ENCODE measurements around the gene SLC4A2. TPM values are rescaled to one million over a fixed set of nuclear protein-coding genes. Genes with fewer than 3 reads are reported as not detected.

The SLC4A2 gene
- total and polyA plus RNA-seq, 2 of the 8 experiments (the other 6 are each of a cell fraction or from before 2014, with no cell fraction given), result 72.6 to 147 TPM

DNA sequence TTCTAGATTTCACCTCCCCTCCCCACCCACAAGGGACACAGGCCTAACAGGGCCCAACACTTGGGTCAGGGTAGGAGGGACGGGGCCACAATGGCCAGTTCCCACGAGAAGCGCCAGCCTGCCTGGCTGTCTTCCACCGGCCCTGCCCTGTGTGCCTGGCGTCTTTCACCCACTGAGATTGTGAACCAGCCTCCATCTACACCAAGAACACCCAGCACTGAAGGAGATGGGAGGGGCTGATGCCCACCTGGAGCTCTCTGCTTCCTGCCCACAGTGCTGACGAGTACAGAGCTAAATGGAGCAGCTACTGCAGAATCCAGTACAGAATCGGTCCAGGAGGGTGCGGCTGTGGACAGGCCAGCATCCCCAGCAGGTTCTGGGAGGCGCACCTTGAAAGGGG is 13.4 kb upstream of the SLC4A2 start:
- H3K79me2 ChIP-seq (ENCODE audit: control insufficient read depth in 1 of 2, insufficient read depth in 2 of 2, low read length in 2 of 2), result no peaks in the 10 kb centered on the region
- H3K79me1 ChIP-seq (ENCODE audit: low read depth, low read length), result no peaks in the 10 kb centered on the region
- ChIA-PET CTCF (ENCODE audit: partially characterized antibody) (interaction anchor here (1.1 to 3.5 kb wide), 5 partner anchors 11 to 65 kb away, joined by 3 to 20 read pairs (median 8); partner anchors contain the start of gene CDK5), POLR2A (ENCODE audit: partially characterized antibody) (interaction anchor here (0.9 kb wide), 1 partner anchor 42 kb away, joined by 3 read pairs; no protein-coding TSS in a partner anchor)
- H2BK20ac ChIP-seq (ENCODE audit: low read length), result no peak overlapping the region
- H3K27me3 ChIP-seq (replicated peaks in 1 of 4; ENCODE audit: control insufficient read depth in 3 of 4, extremely low read depth in 1 of 4, insufficient read depth in 3 of 4, low read length in 3 of 4), result peaks cover 4 to 26% (median 17%) of the 10 kb centered on the region in 4 experiments
- no peak overlapping the region for H3K27ac ChIP-seq (ENCODE audit: low read depth, low read length)
- DNase-seq (ENCODE audit: low read depth in 1 of 2, low spot score in 2 of 2), result no peak
- no peaks in the 10 kb centered on the region for H3K9me3 ChIP-seq (ENCODE audit: insufficient read depth in 2 of 2, low read depth in 1 of 2, low read length in 1 of 2)
- H3K56ac ChIP-seq (replicated peaks; ENCODE audit: insufficient read length, low read depth, low read length), result no peak overlapping the region
- no peak overlapping the region for H2BK120ac ChIP-seq (replicated peaks; ENCODE audit: low read depth, low read length)
- 84% methylated on average over 9 of the region's 9 CpGs; no CpG with 5 or more reads in 1 of the 2 experiments for WGBS, 2 experiments (ENCODE audit: extremely low coverage in 1 of 2, insufficient coverage in 1 of 2, insufficient read length in 1 of 2, insufficient replicate concordance in 2 of 2, low coverage in 1 of 2, low lambda C conversion rate in 2 of 2, missing lambda C conversion rate in 1 of 2)
- no peak overlapping the region for H2AFZ ChIP-seq (ENCODE audit: low read length)
- no peak overlapping the region for H2BK5ac ChIP-seq (ENCODE audit: low read depth, low read length)
- H3K23ac ChIP-seq (ENCODE audit: insufficient read length), result no peak overlapping the region
- peaks cover 0 to 6% (median 3%) of the 10 kb centered on the region in 4 experiments; a peak in 3 of 7 replicates for H3K4me1 ChIP-seq (replicated peaks in 1 of 4; ENCODE audit: control insufficient read depth in 3 of 4, insufficient read depth in 4 of 4, low read length in 3 of 4)
- H2BK15ac ChIP-seq (ENCODE audit: low read length), result no peak overlapping the region
- no peak overlapping the region for H3K18ac ChIP-seq (ENCODE audit: extremely low read depth, low read length)
- H3K9ac ChIP-seq (replicated peaks in 1 of 4; ENCODE audit: extremely low read depth in 1 of 4, low read depth in 3 of 4, low read length in 3 of 4), result no peak overlapping the region
- no peak for FAIRE-seq
- no peak overlapping the region for H4K91ac ChIP-seq (replicated peaks; ENCODE audit: insufficient read length, low read length)
- no peak overlapping the region for H2BK12ac ChIP-seq (ENCODE audit: low read depth, low read length)
- no peak overlapping the region for H4K8ac ChIP-seq (ENCODE audit: extremely low read depth, insufficient read depth, low read length)
- H3K4me2 ChIP-seq (ENCODE audit: insufficient read depth in 1 of 2, low read depth in 2 of 2, low read length in 2 of 2), result no peak overlapping the region
- no peaks in the 10 kb centered on the region for H3K36me3 ChIP-seq (ENCODE audit: control insufficient read depth in 2 of 4, insufficient read depth in 4 of 4, low read length in 3 of 4)
- peaks cover 2% of the 10 kb centered on the region; the same call in 1 of the 2 replicates for H3K23me2 ChIP-seq (ENCODE audit: low read depth, low read length)
- H3K4me3 ChIP-seq (ENCODE audit: extremely low read depth in 1 of 4, insufficient read depth in 2 of 4, low read depth in 3 of 4, low read length in 4 of 4), result no peak overlapping the region
- no peak overlapping the region for H2AK5ac ChIP-seq (ENCODE audit: low read depth, low read length)
- peaks cover 2 to 8% of the 10 kb centered on the region in 2 experiments for H4K20me1 ChIP-seq (replicated peaks in 1 of 2; ENCODE audit: control insufficient read depth in 1 of 2, insufficient read depth in 2 of 2, low read length in 2 of 2)
- H3K14ac ChIP-seq (ENCODE audit: insufficient read length), result no peak overlapping the region
- H3K4ac ChIP-seq (replicated peaks; ENCODE audit: insufficient read length, low read depth, low read length), result no peak overlapping the region
- TF ChIP-seq JUN (IDR thresholded peaks at IDR 0.05; ENCODE audit: low read depth, low read length), result no peak
- TF ChIP-seq PHF8 (conservative IDR thresholded peaks at IDR 0.05; ENCODE audit: low read depth, low read length), result no peak
- no peak overlapping the region for H4K5ac ChIP-seq (ENCODE audit: insufficient read length, low read depth, low read length)

All from H1 (cell line).